Stimulated activated CD8-positive, alpha-beta memory T cell treated with anti-CD3 and anti-CD28 coated beads, Interleukin-15, amount 100 ng/mL, for 48 hours (primary cell): Measurements from ENCODE around the gene NKAP.
A peak's percentile ranks its signal among the peaks of the same experiment; 100 is the strongest.
"Not testable (repeated sequence)": the region's sequence is repeated elsewhere in the genome, so short reads cannot be mapped to it uniquely, and the experiment has no call there.

Source experiments
- DNase-seq, 2 donors: peaks; one replicate each; pipeline ENCODE4 v3.0.0-alpha.2; 2020; ENCODE audit warnings: low read depth in 2 of 2

NKAP gene

DNA sequence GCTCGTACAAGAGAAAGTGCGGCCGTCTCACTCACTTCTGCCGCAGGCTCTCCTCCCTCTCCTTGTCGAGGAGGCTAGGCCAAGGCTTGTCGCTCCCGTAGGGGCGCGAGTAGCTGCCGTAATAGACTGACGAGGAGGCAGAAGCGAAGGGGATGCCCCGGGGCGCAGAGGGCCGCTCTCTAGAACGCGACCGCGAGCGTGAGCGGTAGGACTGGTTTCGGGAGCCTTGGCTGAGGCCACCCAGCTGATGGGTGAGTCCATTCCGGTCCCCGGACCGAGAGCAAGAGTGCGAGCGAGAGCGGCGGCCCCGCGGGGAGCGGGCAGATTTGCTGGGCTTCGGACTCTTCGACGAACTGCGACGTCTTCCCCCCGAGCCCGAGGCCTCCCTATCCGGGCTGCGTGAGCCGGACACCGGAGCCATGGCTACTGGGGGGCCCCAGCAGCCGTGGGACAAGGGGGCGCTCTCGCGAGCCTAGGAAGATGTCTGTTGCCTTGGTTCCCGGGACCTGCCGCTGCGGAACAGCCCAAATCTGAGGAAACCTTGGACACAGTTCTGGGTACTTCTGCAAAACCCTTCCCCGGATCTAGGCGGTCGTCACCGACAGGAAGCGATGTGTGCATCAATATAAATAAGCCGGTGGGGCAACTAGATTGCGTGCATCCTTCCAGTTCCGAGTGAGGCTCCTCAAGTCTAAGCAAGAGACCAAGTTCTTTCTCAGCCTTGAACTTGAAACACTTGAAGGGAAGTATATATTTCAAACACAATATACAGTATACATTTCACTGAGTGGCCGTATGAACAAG is at the start of gene NKAP:
TSS of gene NKAP (minus strand) at position 567 of the 804 bp plus-strand sequence. CDS start at position 421, 146 bp downstream.
- DNase-seq = peak; percentile 51 to 63

DNA sequence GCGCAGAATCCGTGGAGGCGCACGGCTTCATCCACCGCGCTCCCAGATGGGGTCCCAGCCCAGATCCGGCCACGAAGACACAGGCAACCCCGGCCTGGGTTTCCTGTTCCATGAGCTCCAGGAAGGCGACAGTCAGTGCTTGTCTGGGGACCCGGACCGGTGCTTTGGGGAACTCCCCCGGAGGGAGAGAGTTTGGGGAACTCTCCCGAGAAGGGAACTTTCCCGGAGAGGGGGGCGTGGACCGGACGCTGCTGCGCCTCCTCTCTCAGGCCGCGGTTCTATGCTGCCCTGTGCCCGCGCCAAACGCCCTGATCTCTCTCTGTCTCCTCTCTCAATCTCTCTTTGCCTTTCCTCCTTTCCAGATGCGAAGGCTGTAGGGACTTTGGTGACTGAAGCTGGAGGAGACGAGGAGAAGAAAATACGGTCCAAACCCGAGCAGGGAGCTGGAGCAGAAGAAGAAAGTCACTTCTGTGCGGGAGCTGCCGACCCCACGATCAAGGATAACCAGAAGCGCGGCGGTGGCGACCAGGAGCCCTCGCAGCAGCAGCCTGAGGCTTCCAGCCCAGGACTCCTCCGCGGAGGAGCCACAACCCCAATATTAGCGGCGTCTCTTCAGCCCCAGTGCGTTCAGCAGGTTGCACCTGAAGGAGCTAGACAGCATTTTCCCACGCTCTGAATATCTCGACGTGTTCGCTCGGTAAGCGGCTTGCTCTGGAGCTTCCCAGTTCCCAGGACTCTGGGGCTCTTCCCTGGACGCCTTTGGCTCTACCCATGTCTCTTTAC is 47.6 kb upstream of the NKAP start:
- no peak for DNase-seq

DNA sequence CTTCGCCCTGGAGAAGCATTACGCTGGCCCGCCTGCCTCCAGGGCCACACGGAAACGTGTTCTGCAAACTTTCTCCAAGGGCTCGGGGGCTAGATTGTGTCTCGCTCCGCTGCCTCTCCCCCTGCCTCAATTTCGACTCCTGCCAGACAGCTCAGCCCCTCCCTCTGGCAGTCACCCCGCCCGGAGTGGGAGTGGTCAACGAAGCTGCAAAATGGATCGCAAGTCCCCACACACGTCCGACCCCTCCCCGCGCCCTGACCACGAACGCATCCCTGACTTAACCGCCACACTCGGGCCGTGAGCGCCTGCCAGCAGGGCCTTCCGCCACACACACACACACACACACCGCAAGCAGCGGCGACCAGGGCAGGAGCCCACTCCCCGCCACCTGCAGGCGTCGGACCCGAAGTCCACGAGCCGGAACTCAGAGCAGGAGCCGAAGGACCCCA is 47.0 kb upstream of the NKAP start:
- no peak for DNase-seq

DNA sequence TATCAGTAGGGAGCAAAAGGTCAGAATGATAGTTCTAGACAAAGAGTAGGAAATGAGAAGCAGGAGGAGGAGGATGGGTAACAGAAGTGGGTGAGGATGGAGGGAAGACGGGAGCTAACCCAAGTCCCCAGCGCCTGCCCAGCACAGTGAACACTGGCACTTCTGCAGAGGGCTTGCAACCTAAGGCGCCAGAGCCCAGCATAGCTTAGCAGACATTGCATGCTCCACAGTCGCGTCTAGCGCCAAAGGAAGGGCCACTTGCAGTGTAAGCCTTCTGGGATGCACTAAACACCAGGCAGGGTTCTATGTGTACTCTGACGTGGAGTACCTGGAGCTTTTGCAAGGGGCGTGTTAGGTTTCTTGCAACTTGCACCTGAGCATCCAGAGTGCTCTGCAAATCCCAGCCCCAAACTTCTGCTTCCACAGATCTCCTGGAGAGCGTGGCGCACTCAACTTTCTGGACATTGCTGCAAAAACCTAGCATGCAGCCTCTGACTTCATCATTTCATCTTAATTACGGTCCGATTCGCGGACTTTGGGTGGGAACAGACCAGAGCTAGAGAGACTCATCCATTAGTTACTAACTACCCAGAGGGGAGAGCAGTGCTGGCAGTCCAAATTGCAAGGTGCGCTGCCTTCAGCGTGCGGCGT is 46.5 kb upstream of the NKAP start:
- DNase-seq = no peak

DNA sequence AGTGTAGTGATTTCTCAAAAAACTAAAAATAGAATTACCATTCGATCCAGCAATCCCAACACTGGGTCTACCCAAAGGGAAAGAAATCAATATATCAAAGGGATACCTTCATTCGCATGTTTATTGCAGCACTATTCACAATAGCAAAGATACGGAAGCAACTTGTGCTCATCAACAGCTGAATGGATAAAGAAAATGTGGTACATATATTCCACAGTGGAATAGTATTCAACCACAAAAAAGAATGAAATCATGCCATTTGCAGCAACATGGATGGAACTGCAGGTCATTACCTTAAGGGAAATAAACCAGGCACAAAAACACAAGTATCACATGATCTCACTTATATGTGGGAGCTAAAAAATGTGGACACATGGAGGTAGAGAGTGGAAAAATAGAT is 42.7 kb upstream of the NKAP start:
- no peak for DNase-seq

DNA sequence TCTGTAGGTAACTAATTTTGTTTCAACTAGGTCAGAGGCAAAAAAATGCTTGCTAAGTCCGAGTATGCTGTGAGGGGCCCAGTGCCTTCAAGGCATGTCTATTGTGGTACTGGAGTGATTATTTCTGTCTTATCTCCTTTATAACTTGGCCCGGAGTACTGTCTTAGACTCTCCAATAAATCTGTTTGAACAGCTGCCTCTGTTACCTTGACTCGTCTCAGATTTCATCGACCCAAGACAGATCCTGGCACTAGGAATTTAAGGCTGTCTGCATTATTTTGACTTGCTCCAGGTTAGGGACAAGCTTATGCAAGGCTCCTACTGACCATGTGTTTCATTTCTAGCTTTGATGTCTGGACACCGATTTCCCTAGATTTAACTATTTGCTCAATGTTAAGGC is 41.1 kb upstream of the NKAP start:
- no peak for DNase-seq

DNA sequence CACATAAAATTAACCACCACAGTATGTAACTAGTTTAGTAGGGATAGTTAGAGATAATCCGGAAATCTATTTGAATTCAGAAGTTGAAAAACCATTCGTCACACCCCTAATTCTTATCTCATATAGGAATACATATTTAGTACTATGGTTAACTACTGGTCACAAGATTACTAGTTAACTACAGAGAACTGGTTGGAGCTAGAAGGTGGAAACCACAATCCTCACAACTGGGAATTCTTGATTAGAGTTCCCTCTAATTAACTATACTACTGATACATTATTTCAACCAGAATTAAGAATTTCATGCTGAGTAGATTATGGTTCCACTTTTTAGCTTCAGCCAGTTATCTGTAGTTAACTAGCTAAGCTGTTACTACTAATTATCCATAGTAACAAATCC is 39.9 kb upstream of the NKAP start:
- DNase-seq = no peak

DNA sequence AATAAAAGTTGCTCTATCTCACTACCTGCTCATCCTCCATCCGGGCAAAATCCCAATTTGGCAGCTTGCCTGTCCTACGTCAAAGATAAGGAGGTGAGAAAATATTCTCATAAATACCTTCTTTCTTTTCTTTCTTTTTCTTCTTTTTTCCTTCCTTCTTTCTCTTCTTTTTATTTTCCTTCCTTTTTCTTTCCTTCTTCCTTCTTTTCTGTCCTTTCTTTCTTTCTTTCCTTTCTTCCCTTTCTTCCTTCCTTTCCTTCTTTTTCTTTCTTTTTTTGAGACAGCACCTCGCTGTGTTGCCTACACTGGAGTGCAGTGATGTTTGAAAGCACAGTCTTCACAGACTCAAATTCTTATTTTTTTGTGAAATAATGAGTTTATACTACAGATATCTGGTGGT is 38.6 kb upstream of the NKAP start:
- DNase-seq = no peak

DNA sequence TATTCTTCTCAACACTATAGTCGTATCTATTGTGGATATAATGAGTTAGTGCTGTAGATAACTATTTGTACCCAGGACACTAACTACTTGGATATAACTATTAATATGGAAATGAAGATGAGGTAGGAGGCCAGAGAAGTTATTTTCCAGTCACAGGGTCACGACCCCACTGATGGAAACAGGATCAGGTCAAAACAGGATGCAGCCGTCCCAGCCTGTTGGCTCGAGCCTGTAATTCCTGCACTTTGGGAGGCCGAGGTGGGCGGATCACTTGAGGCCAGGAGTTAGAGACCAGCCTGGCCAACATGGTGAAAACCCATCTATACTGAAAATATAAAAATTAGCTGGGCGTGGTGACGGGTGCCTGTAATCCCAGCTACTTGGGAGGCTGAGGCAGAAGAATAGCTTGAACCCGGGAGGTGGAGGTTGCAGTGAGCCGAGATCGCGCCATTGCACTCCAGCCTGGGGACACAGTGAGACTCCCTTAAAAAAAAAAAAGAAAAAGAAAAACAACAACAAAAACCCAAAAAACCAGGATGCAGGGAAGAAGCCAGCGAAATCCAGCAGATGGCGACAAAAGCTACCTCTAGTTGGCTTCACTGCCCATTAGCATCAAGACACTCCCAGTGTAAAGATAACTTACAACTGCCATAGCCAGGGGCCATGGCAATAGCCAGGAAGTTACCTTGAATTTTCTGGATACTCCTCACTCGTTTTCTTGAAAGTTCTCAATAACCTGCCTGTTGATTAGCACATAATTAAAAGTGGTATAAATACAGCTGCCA is 37.9 kb upstream of the NKAP start:
- no peak for DNase-seq

DNA sequence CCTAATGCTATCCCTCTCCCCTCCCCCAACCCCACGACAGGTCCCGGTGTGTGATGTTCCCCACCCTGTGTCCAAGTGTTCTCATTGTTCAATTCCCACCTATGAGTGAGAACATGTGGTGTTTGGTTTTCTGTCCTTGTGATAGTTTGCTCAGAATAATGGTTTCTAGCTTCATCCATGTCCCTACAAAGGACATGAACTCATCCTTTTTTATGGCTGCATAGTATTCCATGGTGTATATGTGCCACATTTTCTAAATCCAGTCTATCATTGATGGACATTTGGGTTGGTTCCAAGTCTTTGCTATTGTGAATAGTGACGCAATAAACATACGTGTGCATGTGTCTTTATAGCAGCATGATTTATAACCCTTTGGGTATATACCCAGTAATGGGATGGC is 33.6 kb upstream of the NKAP start:
- DNase-seq = not testable (repeated sequence)

DNA sequence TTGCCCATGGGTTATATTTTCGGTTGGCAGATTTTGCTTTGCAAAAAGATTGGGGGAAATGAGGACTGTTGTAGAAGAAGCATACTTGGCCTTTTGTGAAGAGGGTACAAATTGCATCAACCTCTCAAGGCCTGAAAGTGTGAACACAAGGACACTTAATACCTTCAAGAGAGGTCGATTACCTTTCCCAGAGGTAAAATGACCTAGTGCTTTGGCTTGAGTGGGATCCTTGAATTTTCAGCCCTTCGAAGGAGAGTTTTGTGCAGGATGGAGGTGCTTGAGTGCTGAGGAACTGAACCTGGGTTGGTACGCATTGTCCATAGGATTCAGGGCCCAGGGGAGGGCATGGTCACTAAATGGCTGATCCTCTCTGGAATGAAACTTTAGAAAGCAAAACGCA is 27.6 kb upstream of the NKAP start:
- no peak for DNase-seq

DNA sequence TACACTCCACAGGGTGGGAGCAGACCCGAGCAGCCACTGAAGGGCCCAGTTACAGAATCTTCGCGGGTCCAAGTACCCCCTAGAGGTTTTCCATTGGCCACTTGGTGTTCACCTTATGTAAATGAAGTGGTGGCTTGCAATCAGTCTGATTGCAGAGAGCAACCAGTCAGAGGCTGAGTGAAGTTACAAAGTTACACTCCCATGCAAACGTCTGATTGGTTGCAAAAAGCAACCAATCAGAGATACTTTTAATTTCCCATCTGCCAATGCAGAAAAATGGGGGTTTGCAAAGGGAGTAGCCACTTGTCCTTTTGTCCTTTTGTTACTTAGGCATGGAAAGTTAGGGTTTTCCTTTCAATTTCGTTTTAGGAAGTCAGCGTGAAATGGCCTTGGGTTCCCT is 27.0 kb upstream of the NKAP start:
- DNase-seq = no peak

DNA sequence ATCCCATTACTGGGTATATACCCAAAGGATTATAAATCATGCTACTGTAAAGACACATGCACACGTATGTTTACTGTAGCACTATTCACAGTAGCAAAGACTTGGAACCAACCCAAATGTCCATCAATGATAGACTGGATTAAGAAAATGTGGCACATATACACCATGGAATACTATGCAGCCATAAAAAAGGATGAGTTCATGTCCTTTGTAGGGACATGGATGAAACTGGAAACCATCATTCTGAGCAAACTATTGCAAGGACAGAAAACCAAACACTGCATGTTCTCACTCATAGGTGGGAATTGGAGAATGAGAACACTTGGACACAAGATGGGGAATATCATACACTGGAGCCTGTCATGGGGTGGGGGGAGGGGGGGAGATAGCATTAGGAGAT is 23.3 kb upstream of the NKAP start:
- DNase-seq = not testable (repeated sequence)

DNA sequence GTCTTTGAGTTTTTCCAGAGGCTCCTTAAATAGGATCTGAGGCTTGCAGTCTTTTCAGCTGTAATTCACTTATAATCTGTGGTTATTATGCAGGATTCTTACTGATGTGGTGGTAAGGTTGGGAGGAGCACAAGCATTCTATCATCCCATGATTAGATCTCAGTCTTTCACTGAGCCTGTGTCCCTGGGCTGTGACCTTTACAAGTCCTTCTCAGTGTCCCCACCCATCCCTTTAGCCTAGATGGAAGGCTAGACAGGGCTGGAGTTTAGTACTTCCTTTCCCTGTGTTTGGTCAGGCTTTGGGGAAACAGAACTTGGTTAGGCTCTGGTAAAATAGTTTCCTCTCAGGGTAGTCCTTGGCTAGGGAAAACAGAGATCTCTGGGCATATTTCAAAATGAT is 17.1 kb upstream of the NKAP start:
- DNase-seq = no peak

DNA sequence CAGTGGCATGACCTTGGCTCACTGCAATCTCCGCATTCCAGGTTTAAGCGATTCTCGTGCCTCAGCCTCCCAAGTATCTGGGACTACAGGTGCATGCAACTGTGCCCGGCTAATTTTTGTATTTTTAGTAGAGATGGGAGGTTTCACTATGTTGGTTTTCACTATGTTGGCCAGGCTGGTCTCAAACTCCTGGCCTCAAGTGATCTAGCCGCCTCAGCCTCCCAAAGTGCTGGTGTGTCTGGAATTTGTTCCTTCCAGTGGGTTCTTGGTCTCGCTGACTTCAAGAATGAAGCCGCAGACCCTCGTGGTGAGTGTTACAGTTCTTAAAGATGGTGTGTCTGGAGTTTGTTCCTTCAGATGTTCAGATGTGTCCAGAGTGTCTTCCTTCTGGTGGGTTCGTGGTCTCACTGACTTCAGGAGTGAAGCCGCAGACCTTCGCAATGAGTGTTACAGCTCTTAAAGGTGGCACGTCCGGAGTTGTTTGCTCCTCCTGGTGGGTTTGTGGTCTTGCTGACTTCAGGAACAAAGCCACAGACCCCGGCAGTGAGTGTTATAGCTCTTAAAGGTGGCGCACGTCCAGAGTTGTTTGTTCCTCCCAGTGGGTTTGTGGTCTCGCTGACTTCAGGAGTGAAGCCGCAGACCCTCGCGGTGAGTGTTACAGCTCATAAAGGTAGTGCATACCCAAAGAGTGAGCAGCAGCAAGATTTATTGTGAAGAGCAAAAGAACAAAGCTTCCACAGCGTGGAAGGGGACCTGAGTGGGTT is 12.4 kb upstream of the NKAP start:
- peak; percentile 60 to 61 for DNase-seq

DNA sequence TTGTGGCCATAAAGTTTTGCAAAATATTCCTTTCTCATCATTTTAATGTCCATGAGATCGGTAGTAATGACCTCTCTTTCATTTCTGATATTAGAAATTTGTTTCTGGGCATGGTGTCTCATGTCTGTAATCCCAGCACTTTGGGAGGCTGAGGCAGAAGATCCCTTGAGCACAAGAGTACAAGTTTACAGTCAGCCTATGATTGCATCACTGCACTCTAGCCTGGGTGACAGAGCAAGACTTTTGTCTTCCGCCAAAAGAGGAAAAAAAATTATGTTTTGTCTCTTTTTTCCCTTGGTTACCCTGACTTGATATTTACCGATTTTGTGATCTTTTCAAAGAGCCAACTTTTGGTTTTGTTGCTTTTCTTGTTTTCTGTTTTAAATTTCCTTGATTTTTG is 10.8 kb upstream of the NKAP start:
- DNase-seq = no peak

DNA sequence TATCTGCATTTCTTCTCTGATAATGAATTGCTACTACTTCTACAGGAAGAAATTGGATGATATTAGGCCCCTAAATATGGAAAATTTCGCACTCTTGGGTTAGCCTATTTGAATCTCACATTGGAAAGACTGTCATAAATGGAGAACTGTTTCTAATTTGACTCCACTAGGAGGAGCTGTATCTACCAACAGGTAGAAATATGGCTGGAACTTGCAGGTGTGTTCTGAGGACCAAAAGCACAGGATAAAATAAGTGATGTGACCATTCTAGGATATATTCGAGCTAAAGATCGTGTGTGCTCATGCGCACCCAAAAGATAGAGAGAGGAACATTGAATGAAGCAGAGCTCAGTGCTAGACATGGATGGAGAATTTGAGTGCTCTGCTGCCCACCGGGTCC is 4.8 kb upstream of the NKAP start:
- DNase-seq = no peak

DNA sequence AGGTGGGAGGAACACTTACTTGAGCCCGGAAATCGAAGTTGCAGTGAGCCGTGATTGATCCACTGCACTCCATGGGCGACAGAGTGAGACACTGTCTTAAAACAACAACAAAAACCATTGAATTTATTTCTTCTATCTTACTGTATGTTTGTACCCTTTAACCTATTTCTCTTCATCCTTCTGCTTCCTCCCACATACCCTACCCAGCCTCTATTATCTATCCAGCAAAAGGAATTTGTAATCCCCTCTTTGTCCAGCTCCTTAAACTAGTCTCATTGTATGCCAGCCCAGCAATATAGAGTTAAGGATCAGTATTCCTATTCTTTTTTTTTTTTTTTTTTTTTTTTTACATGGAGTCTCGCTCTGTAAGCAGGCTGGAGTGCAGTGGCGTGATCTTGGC is 1.9 kb upstream of the NKAP start:
- no peak for DNase-seq

DNA sequence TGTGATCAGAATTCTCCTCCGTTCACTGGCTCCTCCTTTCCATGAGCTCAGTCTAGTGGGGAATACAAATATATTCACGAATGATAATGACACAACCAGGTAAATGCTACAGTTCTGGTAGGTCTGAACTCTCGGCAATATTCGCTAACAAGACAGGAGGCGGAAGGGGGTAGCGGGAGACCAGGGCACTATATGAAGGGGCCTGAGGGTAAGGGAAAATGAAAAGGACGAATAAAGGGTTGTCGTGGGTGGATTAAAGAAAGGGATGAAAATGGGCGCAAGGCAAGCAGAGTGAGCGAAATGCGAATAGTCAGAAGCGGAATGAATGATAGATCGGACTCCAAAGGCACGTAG is 743 bp downstream of the NKAP start:
- no peak for DNase-seq

DNA sequence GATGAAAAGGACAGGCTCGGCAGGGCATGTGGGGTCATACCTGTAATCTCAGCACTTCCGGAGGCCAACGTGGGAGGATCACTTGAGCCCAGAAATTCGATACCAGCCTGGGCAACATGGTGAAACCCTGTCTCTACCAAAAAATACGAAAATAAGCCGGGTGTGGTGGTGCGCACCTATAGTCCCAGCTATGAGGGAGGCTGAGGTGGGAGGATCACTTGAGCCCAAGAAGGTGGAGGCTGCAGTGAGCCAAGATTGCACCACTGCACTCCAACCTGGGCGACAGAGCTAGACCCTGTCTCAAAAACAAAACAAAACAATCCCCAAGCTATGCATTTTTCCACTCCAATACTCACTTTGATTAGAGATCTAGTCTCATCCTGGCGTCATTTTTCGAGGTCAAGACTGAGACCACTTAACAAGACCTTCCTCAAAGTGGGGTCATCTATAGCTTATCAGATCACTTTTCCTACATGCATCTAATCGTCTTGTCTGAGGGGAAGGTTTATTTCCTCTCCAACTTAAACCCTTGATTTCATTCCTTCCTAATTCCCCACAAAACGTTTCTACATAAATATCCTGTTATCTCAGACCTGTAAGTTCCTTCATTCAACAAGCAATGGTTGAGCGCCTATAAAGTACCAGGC is 1.3 kb downstream of the NKAP start:
- no peak for DNase-seq

DNA sequence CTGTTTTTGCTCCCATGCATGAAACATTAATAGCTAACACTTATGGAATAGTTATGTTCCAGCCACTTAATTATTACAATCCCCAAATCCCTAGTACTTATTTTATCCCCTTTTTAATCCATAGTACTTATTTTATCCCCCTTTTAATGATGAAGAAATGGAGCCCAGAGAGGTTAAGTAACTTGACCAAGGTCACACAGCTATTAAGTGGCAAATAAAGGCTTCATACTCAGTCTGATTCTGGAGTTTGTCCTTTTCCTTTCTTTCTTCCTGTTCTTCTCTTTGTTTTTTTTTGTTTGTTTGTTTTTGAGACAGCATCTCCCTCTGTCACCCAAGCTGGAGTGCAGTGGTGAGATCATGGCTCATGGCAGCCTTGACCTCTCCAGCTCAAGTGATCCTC is 2.2 kb downstream of the NKAP start:
- no peak for DNase-seq
